Frontal cortex (tissue), 4 donors: ENCODE results near the gene ICA1. TPM values are rescaled to one million over a fixed set of nuclear protein-coding genes. Genes with fewer than 3 reads are reported as not detected.
"Not testable (repeated sequence)": the region's sequence is repeated elsewhere in the genome, so short reads cannot be mapped to it uniquely, and the experiment has no call there.

Source experiments
- DNase-seq, 2 donors: peaks; one replicate each; pipeline ENCODE4 v3.0.0; 2012; ENCODE audit warnings: low spot score in 2 of 2
- FAIRE-seq: peaks from 2 replicates; lab custom pipeline; 2012; peaks lifted over from hg19 to GRCh38; lab: Jason Lieb, UNC
- total RNA-seq: library from RNA; depleted of rRNA; stranded (reverse); fragments of >200 nt; gene quantifications from one replicate; pipeline ENCODE4 v1.2.3, GENCODE V29; 2014
- donor health status: control.
- donor health status: control.
- donor health status: control.

The ICA1 gene
- total RNA-seq, 1 donor from 2014 or later, result 42.4 TPM

DNA sequence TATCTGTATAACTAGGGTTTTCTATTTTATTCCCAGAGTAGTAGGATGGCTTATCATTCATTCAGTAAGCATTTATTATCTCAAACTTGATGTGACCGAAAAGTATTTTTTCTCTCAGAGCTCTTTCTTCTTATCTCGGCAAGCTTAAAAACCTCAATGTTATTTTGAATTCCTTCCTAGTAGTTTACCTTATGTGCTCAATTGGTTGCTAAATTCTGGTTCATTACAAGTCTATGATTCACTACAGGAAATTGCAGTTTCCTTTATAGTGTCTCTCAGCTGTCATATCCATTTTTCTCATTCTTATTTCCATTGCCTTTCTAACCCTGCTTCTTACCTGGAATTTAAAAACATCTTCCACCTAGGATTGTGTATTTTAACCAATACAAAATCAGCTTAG lies 12.6 kb upstream of the ICA1 start:
- FAIRE-seq (no peak), DNase-seq (no peak)

DNA sequence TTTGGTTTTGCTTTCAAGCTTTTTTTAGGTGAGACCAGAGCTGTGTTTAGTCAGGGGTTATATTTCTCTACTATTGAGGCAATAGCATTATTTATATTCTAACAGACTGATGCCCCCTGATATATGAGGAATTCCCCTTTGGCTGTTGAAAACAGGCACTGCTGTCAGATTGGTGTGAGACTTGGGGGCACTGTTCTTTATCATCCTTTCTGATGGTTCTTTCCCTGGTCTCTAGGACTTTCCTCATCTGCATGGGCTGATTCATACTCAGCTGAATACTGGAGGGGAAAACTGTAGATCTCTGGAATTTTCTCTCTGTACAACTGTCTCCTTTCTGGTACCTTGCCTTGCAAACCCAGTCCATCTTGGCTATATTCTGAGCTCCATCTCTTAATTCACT lies 10.0 kb upstream of the ICA1 start:
- DNase-seq (no peak), FAIRE-seq (no peak)

DNA sequence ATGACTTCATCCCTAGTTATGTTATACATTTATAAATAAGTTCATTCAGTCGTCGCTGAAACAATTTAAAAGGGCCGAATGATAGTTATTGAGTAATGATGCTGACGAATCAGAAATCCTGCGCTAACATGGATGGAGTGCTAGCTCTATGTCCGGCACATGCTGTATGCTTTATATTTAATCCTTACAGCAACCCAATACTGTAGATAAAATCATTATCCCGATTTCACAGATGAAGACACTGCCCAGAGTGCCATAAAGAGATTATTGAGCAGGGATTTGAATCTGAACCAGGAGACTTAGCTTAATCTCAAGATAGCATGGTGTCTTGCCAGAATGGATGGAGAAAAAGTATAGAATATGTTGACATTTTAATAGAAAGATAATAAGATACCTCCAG lies 1.1 kb upstream of the ICA1 start:
- no peak for FAIRE-seq
- DNase-seq, result no peak

DNA sequence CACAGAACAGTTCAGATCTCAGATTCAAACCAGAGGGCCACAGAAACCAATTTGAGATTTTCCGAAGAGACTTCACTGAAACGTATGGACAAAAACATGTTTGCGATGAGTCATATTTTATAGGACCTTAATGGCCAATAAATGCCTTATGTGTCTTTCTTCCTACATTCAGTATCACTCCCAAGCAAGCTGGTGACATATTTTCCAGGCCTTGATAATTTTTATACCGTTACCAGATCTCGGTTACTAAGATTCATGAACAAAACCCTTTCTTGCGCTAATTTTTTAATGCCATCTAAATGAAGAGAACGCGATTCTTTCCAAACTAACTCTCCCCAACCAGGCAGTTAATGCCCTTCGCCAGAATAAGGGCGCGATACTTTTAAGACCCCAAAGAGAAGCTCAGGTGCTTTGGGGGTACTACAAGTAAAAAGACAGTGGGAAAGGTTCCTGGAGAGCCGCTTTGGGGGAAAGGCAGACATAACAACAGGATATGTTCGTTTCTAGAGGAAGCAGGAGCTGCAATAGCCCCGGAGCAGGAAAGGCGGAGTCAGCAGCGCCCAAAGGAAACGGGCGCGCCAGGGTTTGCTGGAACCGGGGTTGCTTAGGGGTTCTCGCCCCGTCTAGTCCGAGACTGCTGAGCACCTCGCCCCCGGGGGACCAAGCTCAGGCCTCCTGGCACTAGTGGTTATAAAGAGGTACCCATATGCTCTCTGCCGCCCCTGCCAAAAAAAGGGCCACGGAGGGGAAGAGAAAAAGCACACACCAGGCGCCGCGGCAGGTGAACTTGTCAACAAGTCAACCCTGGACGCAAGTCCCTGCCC lies 884 bp downstream of the ICA1 start:
- no peak for FAIRE-seq
- DNase-seq, result peak; percentile 27 to 32

DNA sequence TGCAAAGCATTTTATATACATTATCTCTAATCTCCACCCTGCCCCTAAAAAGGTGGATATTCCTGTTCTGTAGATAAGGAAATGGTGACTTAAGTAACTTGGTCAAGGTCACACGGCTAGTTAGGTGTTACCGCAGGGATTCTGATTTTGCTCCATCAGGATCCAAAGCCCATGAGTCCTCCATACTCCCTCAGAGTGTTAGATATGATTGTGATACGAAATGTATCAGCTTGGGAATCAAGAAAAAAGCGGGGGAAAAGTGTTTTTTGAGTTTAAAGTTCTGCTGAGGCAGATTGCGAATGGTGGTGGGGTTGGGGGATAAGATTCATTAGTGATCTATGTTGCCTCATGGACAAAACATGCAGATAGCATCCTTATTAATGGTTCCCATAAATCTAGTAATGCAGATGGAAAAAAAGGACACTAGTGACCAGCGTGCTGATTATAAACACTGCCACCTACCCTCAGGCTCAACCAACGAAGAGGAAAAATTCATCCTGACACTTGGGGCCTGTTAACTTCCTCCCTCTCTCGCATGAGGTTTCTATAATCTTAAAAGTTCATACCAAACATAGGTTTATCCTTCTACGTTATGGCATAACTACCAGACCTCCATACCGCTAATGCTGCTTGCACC lies 2.3 kb downstream of the ICA1 start:
- no peak for FAIRE-seq
- no peak for DNase-seq

DNA sequence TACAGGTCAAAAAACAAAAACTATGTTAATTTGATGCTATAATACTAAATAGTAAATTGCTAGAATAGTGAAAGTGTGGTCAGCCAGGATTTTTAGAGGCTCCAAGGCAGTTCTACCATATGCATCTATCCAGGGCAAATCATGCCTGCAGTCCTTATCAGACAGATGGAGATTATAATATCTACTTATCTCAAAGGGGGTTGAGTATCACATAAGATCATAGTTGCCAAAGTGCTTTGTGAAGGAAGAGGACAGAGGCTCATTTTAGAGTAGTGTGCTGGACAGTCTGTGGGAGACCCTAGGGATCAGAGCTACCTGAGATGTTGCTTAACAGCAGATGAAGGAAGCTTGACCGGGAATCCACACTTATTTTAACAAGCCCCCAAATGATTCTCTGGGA lies 3.2 kb downstream of the ICA1 start:
- no peak for FAIRE-seq
- DNase-seq, result no peak

DNA sequence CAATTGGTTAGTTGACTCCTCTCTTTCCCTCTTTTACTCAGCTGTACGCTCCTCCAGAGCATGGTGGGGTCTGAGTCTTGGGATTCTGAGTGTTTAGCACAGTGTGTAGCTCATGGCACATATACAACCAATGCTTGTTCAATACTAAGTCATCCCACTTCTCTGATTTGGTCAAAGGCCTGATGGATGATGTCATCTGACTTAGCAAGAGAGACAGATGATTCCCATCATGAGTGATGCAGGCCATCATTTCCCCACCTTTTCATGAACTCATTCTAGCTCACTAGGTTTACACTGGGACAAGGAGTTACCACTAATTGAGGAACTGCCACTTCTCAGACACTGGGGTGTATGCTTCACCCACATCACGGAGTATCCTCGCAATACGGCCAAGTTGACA lies 3.8 kb downstream of the ICA1 start:
- no peak for DNase-seq
- no peak for FAIRE-seq

DNA sequence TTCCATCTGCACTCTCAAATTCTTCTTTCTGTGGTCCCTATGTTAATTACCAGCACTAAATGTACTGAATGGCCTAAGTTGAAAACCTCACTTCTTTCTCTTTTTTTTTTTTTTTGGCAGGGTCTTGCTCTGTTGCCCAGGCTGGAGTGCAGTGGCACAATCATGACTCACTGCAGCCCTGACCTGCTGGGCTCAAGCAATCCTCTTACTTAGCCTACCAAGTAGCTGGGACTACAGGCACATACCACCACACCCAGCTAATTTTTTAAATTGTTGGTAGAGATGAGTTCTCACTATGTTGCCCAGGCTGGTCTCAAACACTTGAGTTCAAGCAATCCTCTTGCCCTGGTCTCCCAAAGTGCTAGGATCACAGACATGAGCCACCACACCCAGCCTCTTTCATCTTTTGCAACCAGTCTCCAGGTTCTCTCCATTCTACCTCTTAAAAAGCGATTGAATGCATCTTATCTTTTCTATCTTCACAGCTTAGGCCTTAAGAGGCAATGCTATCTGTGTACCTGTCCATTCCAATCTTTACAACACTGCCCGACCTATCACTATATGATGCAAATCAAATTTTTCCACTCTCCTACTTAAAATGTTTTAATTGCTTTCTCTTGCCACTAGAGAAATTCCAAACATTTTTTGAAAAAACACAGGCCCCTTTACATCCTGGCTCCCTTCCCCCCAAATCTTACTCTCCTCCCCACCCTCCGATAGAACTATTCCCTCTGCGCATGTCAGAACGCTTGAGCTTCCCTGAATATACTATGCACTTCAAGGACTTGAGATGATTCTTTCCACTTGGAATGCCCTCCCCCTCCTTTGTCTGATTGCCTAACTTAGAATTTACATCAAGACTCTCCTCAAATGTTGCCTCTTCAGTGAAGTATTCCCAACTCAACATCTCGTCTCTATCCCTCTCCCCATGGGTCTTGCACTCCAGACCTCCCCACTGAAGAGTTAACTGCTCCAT lies 6.0 kb downstream of the ICA1 start:
- no peak for FAIRE-seq
- no peak for DNase-seq

DNA sequence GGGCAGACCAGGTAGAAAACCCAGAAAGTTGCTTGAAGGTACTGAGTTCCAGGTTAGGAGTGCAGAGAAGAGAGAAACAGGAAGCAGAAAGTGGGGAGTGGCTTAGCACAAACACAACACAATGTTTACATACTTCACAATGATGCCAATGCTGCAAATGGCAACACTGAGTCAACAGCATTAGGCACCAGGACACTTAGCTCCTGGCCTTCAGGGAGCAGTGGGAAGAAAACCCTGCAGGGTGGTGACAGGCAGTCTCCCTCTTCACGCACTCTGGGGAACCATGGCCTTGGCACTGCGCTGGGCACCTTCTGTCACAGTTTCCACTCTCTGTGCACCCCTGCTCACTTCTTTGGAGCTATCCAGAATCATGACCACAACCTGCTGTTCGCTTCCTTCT lies 7.3 kb downstream of the ICA1 start:
- DNase-seq (no peak), FAIRE-seq (no peak)

DNA sequence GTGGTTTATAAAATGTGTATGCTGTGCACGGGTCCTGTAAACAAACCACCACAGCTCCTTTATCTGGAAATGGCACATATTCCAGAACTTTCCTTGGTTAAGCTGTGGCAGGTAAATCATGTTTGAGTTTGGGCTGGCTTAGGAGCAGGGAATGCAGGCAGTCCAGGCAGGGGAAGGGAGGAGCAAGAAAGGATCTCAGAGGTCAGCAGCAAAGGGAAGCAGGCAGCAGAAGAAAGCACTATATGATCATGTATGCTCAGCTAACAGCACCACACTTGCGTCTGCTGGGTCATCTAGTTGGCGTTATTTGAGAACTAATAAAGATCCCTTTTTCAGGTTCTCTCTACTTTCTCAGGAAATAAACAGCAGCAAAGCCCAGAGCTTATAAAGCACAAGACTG lies 7.8 kb downstream of the ICA1 start:
- no peak for FAIRE-seq
- DNase-seq, result no peak

DNA sequence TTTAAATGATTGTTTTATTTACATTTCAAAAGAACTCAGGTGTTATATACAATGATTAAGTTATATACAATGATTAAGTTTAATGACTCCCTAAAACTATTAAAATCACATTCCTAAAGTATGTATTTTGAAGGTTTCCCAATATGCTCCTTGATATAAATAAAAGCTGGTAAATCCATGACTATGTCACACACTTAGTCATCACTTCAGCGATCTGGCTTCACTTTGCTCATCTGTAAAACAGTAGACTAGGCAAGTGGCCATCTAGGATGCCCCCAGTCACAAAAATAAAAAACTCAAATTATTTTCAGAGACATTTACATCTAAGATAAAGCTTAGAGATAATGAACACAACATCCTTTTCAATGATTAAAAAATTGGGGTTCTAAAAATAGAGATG lies 10.8 kb downstream of the ICA1 start:
- FAIRE-seq, result no peak
- DNase-seq, result no peak

DNA sequence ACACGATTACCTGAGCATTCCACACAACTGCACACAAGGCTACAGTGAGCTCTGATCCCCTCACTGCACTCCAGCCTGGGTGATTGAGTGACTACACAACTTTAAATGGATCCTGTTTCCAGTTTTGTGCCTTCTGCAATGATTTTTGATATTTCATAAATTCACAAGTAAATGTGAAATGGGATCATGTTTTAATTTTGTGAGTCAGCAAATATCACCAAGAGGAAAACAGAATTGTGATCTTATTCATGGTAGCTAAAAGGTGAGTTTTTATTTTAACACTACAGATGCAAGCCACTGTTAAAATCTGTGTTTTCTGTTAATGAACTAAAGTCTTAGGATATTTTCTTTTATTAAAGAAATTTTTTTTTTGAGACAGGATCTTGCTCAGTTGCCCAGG lies 11.4 kb downstream of the ICA1 start:
- FAIRE-seq, result no peak

DNA sequence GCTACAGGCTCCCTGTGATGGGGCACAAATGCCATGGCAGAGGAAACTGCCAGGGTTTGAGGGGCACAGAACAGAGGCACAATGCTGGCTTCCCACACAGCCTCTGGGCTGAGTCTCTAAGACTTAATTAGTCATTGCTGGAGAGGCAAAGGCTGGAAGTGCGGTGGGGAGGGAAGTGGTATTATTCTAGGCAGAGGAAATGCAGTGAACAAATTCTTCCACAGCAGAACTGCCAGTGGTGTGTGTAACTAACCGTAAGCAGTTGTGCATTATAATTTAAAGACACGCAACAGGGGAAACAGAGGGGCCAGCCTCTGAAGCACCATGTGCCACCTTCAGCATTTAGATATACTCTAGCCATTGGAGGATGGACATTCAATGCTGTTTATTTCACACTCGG lies 12.8 kb downstream of the ICA1 start:
- FAIRE-seq (no peak), DNase-seq (no peak)

More for the DNA sequence above, 11.4 kb downstream of the ICA1 start:
- no peak for DNase-seq

DNA sequence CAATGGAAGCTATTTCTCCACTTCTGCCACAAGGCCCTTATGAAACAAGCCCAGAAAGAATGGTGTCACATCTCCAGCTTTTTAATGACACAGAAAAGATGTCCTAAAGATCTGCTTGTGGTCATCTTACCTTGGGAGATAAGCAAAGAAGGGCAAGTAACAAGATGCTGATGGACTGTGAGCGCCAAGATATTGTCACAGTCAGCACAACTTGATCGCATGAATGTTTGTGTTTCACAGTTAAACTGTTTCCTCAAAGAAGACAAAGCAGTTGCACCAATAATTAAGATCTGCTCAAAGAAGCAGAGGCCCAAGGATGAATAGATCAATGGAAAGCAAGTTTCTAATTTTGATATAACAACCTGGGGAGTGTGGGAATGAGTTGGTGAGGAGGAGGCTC lies 15.9 kb downstream of the ICA1 start:
- DNase-seq, result no peak

DNA sequence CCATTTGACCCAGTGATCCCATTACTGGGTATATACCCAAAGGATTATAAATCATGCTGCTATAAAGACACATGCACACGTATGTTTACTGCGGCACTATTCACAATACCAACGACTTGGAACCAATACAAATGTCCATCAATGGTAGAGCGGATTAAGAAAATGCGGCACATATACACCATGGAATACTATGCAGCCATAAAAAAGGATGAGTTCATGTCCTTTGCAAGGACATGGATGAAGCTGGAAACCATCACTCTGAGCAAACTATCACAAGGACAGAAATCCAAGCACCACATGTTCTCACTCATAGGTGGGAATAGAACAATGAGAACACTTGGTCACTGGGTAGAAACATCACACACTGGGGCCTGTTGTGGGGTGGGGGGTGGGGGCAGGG lies 16.9 kb downstream of the ICA1 start:
- not testable (repeated sequence) for DNase-seq, FAIRE-seq

More for the DNA sequence above, 15.9 kb downstream of the ICA1 start:
- FAIRE-seq, result no peak

DNA sequence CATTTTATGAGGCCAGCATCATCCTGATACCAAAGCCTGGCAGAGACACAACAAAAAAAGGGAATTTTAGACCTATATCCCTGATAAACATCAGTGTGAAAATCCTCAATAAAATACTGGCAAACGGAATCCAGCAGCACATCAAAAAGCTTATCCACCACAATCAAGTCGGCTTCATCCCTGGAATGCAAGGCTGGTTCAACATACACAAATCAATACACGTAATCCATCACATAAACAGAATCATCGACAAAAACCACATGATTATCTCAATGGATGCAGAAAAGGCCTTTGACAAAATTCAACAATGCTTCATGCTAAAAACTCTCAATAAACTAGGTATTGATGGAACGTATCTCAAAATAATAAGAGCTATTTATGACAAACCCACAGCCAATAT lies 18.9 kb downstream of the ICA1 start:
- FAIRE-seq, DNase-seq: not testable (repeated sequence)

DNA sequence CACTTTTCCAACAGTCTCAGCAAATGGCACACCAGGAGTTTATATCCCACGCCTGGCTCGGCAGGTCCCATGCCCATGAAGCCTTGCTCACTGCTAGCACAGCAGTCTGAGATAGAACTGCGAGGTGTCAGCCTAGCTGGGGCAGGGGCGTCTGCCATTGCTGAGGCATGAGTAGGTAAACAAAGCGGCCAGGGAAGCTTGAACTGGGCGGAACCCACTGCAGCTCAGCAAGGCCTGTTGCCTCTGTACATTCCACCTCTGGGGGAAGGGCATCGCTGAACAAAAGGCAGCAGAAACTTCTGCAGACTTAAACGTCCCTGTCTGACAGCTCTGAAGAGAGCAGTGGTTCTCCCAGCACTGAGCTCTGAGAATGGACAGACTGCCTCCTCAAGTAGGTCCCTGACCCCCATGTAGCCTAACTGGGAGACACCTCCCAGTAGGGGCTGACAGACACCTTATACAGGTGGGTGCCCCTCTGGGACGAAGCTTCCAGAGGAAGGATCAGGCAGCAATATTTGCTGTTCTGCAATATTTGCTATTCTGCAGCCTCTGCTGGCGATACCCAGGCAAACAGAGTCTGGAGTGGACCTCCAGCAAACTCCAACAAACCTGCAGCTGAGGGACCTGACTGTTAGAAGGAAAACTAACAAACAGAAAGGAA lies 22.1 kb downstream of the ICA1 start:
- DNase-seq, FAIRE-seq: not testable (repeated sequence)

DNA sequence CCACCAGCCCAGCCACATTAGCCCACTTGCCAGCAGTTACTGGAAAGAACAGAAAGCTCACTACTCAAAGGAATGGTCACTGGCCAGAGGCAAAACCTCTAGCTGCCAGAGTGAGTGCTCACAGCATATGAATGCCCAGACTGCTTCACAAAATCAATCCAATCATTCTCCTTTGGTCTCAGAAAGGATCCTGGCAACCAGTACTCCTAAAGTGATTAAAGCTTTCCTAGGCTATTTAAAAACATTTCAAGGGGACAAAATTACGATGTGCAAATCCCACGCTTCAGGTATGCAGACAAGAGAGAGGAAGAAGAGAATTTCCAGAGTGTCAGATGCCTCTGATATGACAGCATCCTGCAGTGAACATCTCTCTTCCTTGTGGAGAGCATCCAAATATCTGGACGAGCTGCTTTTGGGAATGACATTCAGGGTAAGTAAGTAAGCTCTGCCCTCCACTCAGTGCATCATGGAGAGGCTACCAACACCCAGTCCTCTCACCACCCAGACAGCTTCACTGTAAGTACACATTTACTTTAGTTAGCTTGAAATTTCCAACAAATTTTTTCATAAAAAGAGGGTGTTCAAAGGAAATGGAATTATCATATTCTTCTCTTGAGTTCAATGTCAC lies 25.1 kb downstream of the ICA1 start:
- DNase-seq, result no peak
- FAIRE-seq, result no peak
